ENCODE measurements around the gene MICOS13. TPM values are rescaled to one million over a fixed set of nuclear protein-coding genes. Genes with fewer than 3 reads are reported as not detected.
A peak's percentile ranks its signal among the peaks of the same experiment; 100 is the strongest.

MICOS13 gene
- total and polyA plus RNA-seq, 10 of the 15 experiments (the other 5 are each of a cell fraction or from before 2014, with no cell fraction given): 9.4 to 211 (median 51.3) TPM

- Histone ChIP-seq H3K36me3 (ENCODE audit: control insufficient read depth in 2 of 2, insufficient read depth in 2 of 2, low read length in 1 of 2) (no peaks in the 10 kb centered on the region; a peak in 1 of 4 replicates), H3K4me1 (ENCODE audit: control insufficient read depth, insufficient read depth, low read length) (peaks cover 5% of the 10 kb centered on the region; the same call in 1 of the 2 replicates), H3K79me2 (ENCODE audit: control insufficient read depth, insufficient read depth, low read length) (peaks cover 12% of the 10 kb centered on the region), H3K4me2 (ENCODE audit: control insufficient read depth, insufficient read depth) (peak overlapping the region; percentile 97), H2AFZ (ENCODE audit: control insufficient read depth, low read depth, low read length) (peak overlapping the region; percentile 99), H3K9me3 (replicated peaks; ENCODE audit: control insufficient read depth, insufficient read depth, low read length) (no peaks in the 10 kb centered on the region), H3K4me3 (no peak overlapping the region), H3K27ac (ENCODE audit: control insufficient read depth, insufficient read depth) (no peak overlapping the region), H3K27me3 (replicated peaks in 1 of 2; ENCODE audit: control insufficient read depth in 2 of 2, insufficient read depth in 2 of 2, low read length in 1 of 2) (no peaks in the 10 kb centered on the region), H4K20me1 (ENCODE audit: control insufficient read depth, insufficient read depth) (no peaks in the 10 kb centered on the region), H3K9ac (ENCODE audit: control insufficient read depth, insufficient read depth, low read length) (no peak overlapping the region)
- POLR2A ChIA-PET: interaction anchor here (1.0 kb wide), 1 partner anchor 10 kb away, joined by 6 read pairs; no protein-coding TSS in a partner anchor
- FAIRE-seq (no peak), ATAC-seq (no peak), DNase-seq (ENCODE audit: low read depth, low spot score) (no peak)
- BruUV-seq (replicated peaks): no TSS peak
- TF ChIP-seq FOXK2 (IDR thresholded peaks at IDR 0.05) (0 out of 2 replicates have a peak, but pooled peaks have one; percentile 17), GATAD2B (conservative IDR thresholded peaks at IDR 0.05; ENCODE audit: low read depth) (no peak), HDGF (IDR thresholded peaks at IDR 0.05) (0 out of 2 replicates have a peak, but pooled peaks have one; percentile 34), HDAC6 (IDR thresholded peaks at IDR 0.05; ENCODE audit: unreplicated experiment) (no peak)
- RAD21 ChIA-PET (ENCODE audit: unreplicated experiment): no interaction called here
- in situ Hi-C loops (cut with MboI): loop anchor here (10.0 kb wide), 1 partner anchor 1437 kb away; the partner anchor contains the start of gene YJU2
- SMC1A ChIA-PET (ENCODE audit: uncharacterized antibody, unreplicated experiment): no interaction called here
- 69% methylated on average over 13 of the region's 17 CpGs for WGBS (ENCODE audit: insufficient coverage, insufficient replicate concordance, low lambda C conversion rate, missing lambda C conversion rate)
- CTCF ChIA-PET: no interaction called here
- intact Hi-C loops (cut with micrococcal nuclease; ENCODE audit: unreplicated experiment): no loop called here
Measured at GRCh38 chr19:5681391-5682106, 1.2 kb upstream of the MICOS13 start.

- in situ Hi-C loops (cut with MboI) (loop anchor here (10.0 kb wide), 1 partner anchor 1435 kb away; the partner anchor contains the start of gene YJU2), intact Hi-C loops (cut with micrococcal nuclease; ENCODE audit: unreplicated experiment) (no loop called here)
- peak; percentile 44 for FAIRE-seq
- RAD21 ChIA-PET (ENCODE audit: unreplicated experiment): no interaction called here
- H3K27ac ChIP-seq (ENCODE audit: control insufficient read depth, insufficient read depth): peak overlapping the region; percentile 46
- peak overlapping the region; percentile 96 for H3K4me2 ChIP-seq (ENCODE audit: control insufficient read depth, insufficient read depth)
- peaks cover 0 to 2% of the 10 kb centered on the region in 2 experiments; a peak in 2 of 4 replicates for H3K36me3 ChIP-seq (ENCODE audit: control insufficient read depth in 2 of 2, insufficient read depth in 2 of 2, low read length in 1 of 2)
- DNase-seq (ENCODE audit: low read depth, low spot score): no peak
- peaks cover 5% of the 10 kb centered on the region; the same call in 1 of the 2 replicates for H3K4me1 ChIP-seq (ENCODE audit: control insufficient read depth, insufficient read depth, low read length)
- 3% methylated on average over 23 of the region's 23 CpGs for WGBS (ENCODE audit: insufficient coverage, insufficient replicate concordance, low lambda C conversion rate, missing lambda C conversion rate)
- peak overlapping the region; percentile 81 for H3K9ac ChIP-seq (ENCODE audit: control insufficient read depth, insufficient read depth, low read length)
- CTCF ChIA-PET: interaction anchor here (1.0 kb wide), 1 partner anchor 10 kb away, joined by 4 read pairs; the partner anchor contains the start of gene RPL36
- BruUV-seq (replicated peaks): TSS peak; percentile 89
- SMC1A ChIA-PET (ENCODE audit: uncharacterized antibody, unreplicated experiment): no interaction called here
- POLR2A ChIA-PET: interaction anchor here (0.5 kb wide), 1 partner anchor 71 kb away, joined by 4 read pairs; no protein-coding TSS in a partner anchor
- ATAC-seq: no peak
- H3K4me3 ChIP-seq: peak overlapping the region; percentile 98
- peak overlapping the region; percentile 77 for H2AFZ ChIP-seq (ENCODE audit: control insufficient read depth, low read depth, low read length)
- H3K9me3 ChIP-seq (replicated peaks; ENCODE audit: control insufficient read depth, insufficient read depth, low read length): no peaks in the 10 kb centered on the region
- H3K27me3 ChIP-seq (replicated peaks in 1 of 2; ENCODE audit: control insufficient read depth in 2 of 2, insufficient read depth in 2 of 2, low read length in 1 of 2): no peaks in the 10 kb centered on the region
- H4K20me1 ChIP-seq (ENCODE audit: control insufficient read depth, insufficient read depth): no peaks in the 10 kb centered on the region
- peaks cover 12% of the 10 kb centered on the region for H3K79me2 ChIP-seq (ENCODE audit: control insufficient read depth, insufficient read depth, low read length)
- TF ChIP-seq IRF5 (IDR thresholded peaks at IDR 0.05; ENCODE audit: borderline replicate concordance): no peak
- no peak for TF ChIP-seq NR2C2 (IDR thresholded peaks at IDR 0.05; ENCODE audit: borderline replicate concordance, control insufficient read depth, insufficient read length, low read depth)
- 0 out of 2 replicates have a peak, but pooled peaks have one; percentile 66 for TF ChIP-seq NBN (IDR thresholded peaks at IDR 0.05)
- TF ChIP-seq IRF4 (IDR thresholded peaks at IDR 0.05; ENCODE audit: low read depth, low read length): 0 out of 2 replicates have a peak, but pooled peaks have one; percentile 9
- 0 out of 2 replicates have a peak, but pooled peaks have one; percentile 34 for TF ChIP-seq MTA2 (IDR thresholded peaks at IDR 0.05; ENCODE audit: low read depth)
- TF ChIP-seq CUX1 (IDR thresholded peaks at IDR 0.05; ENCODE audit: insufficient replicate concordance, low read depth, low read length): no peak
Measured at GRCh38 chr19:5680084-5680436, 256 bp downstream of the MICOS13 start.

Measured in GM12878 (cell line).